HFFc6 (cell line): Measurements from ENCODE around the gene DVL2. TPM values are rescaled to one million over a fixed set of nuclear protein-coding genes. Genes with fewer than 3 reads are reported as not detected.
A peak's percentile ranks its signal among the peaks of the same experiment; 100 is the strongest.
"Not testable (repeated sequence)": the region's sequence is repeated elsewhere in the genome, so short reads cannot be mapped to it uniquely, and the experiment has no call there.

Experiments
- DNase-seq: peaks from one replicate; pipeline ENCODE4 v3.0.0-alpha.2; 2018
- H3K27ac Mint-ChIP-seq: 2 replicates; pipeline ENCODE4 v1.8.0; 2020; ENCODE audit warnings: mild to moderate bottlenecking, mixed read lengths
- H3K27me3 Mint-ChIP-seq: 2 replicates; pipeline ENCODE4 v1.8.0; 2021; ENCODE audit warnings: mild to moderate bottlenecking, moderate library complexity, mixed read lengths; ENCODE audit not compliant: insufficient read depth
- H3K36me3 Mint-ChIP-seq: 2 replicates; pipeline ENCODE4 v1.8.0; 2021; ENCODE audit warnings: low read depth, mixed read lengths
- H3K4me1 Mint-ChIP-seq: 2 replicates; pipeline ENCODE4 v1.8.0; 2020; ENCODE audit warnings: low read depth, mixed read lengths
- H3K4me3 Mint-ChIP-seq: 2 replicates; pipeline ENCODE4 v1.8.0; 2020; ENCODE audit warnings: mild to moderate bottlenecking, moderate library complexity, mixed read lengths
- H3K9me3 Mint-ChIP-seq: 2 replicates; pipeline ENCODE4 v1.8.0; 2020; ENCODE audit warnings: mild to moderate bottlenecking, mixed read lengths
- CTCF ChIP-seq: fragments of 200-600 bp; sonication (generic); IDR thresholded peaks from 2 replicates; pipeline ENCODE4 v1.5.0; 2021; ENCODE audit warnings: antibody characterized with exemption, mild to moderate bottlenecking
- total RNA-seq, 6 experiments: library from RNA; stranded (reverse); fragmentation: NEBNext Ultra II Directional; extraction: Animal tissue kit (Norgen Biotek cat#: 25700); gene quantifications; 2 replicates in 1 of 6; 3 replicates in 5 of 6; pipeline ENCODE4 v1.2.3, GENCODE V29; 2021

Gene DVL2
- total RNA-seq, 6 experiments from 2014 or later, result 24.9 to 29.1 (median 27.0) TPM

GRCh38 chr17:7184091-7184488 is 50.2 kb downstream of the DVL2 start:
- H3K27ac Mint-ChIP-seq, result no peak overlapping the region
- peaks cover 6% of the 10 kb centered on the region; the same call in 1 of the 2 replicates for H3K4me1 Mint-ChIP-seq
- peaks cover 6% of the 10 kb centered on the region for H3K27me3 Mint-ChIP-seq
- no peak overlapping the region for H3K4me3 Mint-ChIP-seq
- TF ChIP-seq CTCF, result no peak
- H3K9me3 Mint-ChIP-seq, result no peaks in the 10 kb centered on the region
- no peak for DNase-seq
- peaks cover 7% of the 10 kb centered on the region; the same call in 1 of the 2 replicates for H3K36me3 Mint-ChIP-seq

GRCh38 chr17:7183433-7184090 is 50.8 kb downstream of the DVL2 start:
- no peak for DNase-seq
- TF ChIP-seq CTCF, result no peak
- Mint-ChIP-seq H3K4me3 (peak overlapping the region; percentile 27; the same call in 1 of the 2 replicates), H3K27me3 (peaks cover 6% of the 10 kb centered on the region), H3K27ac (peak overlapping the region; percentile 48; the same call in 1 of the 2 replicates), H3K36me3 (peaks cover 7% of the 10 kb centered on the region; the same call in 1 of the 2 replicates), H3K4me1 (peaks cover 6% of the 10 kb centered on the region; the same call in 1 of the 2 replicates), H3K9me3 (no peaks in the 10 kb centered on the region)

- H3K27me3 Mint-ChIP-seq, result peaks cover 17% of the 10 kb centered on the region
- H3K9me3 Mint-ChIP-seq, H3K4me1 Mint-ChIP-seq, H3K4me3 Mint-ChIP-seq, H3K27ac Mint-ChIP-seq, DNase-seq, H3K36me3 Mint-ChIP-seq: not testable (repeated sequence)
These were observed 52.2 kb downstream of the DVL2 start for GRCh38 chr17:7182101-7182500.

- Mint-ChIP-seq H3K36me3 (no peaks in the 10 kb centered on the region), H3K4me1 (peaks cover 6% of the 10 kb centered on the region; the same call in 1 of the 2 replicates), H3K27me3 (peaks cover 17% of the 10 kb centered on the region), H3K4me3 (peak within 1 kb of the TSS; percentile 4; the same call in 1 of the 2 replicates), H3K9me3 (no peaks in the 10 kb centered on the region), H3K27ac (no peak within 1 kb of the TSS; the same call in 1 of the 2 replicates)
- DNase-seq, result no peak
- TF ChIP-seq CTCF, result no peak
These were observed 54.7 kb downstream of the DVL2 start, which contains the start of gene ASGR1 for GRCh38 chr17:7179317-7180254. Gene ASGR1, minus strand, starts transcription at chr17:7179370. Its CDS starts 807 bp downstream, at chr17:7178563.

GRCh38 chr17:7178973-7179316 is 55.4 kb downstream of the DVL2 start:
- TF ChIP-seq CTCF, result no peak
- Mint-ChIP-seq H3K9me3 (no peaks in the 10 kb centered on the region), H3K36me3 (no peaks in the 10 kb centered on the region), H3K27me3 (peaks cover 17% of the 10 kb centered on the region), H3K4me1 (peaks cover 5% of the 10 kb centered on the region; the same call in 1 of the 2 replicates), H3K27ac (no peak overlapping the region), H3K4me3 (no peak overlapping the region)
- DNase-seq, result no peak
